MM.1S (cell line): ENCODE results near the gene SLC25A26.

ENCODE experiments used
- DNase-seq: peaks from one replicate; pipeline ENCODE4 v3.0.0-alpha.2; 2015
- H2AFZ ChIP-seq: fragments of 300-600 bp; sonication (generic); 2 replicates; pipeline ENCODE4 v1.6.0; 2016; ENCODE audit warnings: antibody characterized with exemption, low read length
- H3F3A ChIP-seq: fragments of 300-600 bp; sonication (generic); 2 replicates; pipeline ENCODE4 v1.6.1; 2016; ENCODE audit warnings: mild to moderate bottlenecking, antibody characterized with exemption, low read length, moderate library complexity, mixed read lengths; ENCODE audit not compliant: insufficient read depth
- H3K27ac ChIP-seq: fragments of 300-600 bp; sonication (generic); 2 replicates; pipeline ENCODE4 v1.5.1; 2016; ENCODE audit warnings: mild to moderate bottlenecking, low read length
- H3K27me3 ChIP-seq: fragments of 300-600 bp; sonication (generic); replicated peaks from 2 replicates; pipeline ENCODE4 v1.6.0; 2016; ENCODE audit warnings: low read length; ENCODE audit not compliant: insufficient read depth
- H3K36me3 ChIP-seq: fragments of 300-600 bp; sonication (generic); replicated peaks from 2 replicates; pipeline ENCODE4 v1.6.1; 2016; ENCODE audit warnings: mild to moderate bottlenecking, low read length, mixed read lengths; ENCODE audit not compliant: insufficient read depth
- H3K4me1 ChIP-seq: fragments of 300-600 bp; sonication (generic); 2 replicates; pipeline ENCODE4 v1.6.1; 2016; ENCODE audit warnings: low read length, mixed read lengths
- H3K4me2 ChIP-seq: fragments of 300-600 bp; sonication (generic); 2 replicates; pipeline ENCODE4 v1.6.0; 2016; ENCODE audit warnings: low read depth, low read length
- H3K4me3 ChIP-seq: fragments of 300-600 bp; sonication (generic); 2 replicates; pipeline ENCODE4 v1.5.1; 2016; ENCODE audit warnings: low read length, mixed read lengths
- H3K79me2 ChIP-seq: fragments of 300-600 bp; sonication (generic); 2 replicates; pipeline ENCODE4 v1.6.1; 2016; ENCODE audit warnings: mixed run types, low read length, mixed read lengths
- H3K9ac ChIP-seq: fragments of 300-600 bp; sonication (generic); 2 replicates; pipeline ENCODE4 v1.6.1; 2016; ENCODE audit warnings: low read length, mixed read lengths
- H3K9me2 ChIP-seq: fragments of 300-600 bp; sonication (generic); replicated peaks from 2 replicates; pipeline ENCODE4 v1.6.1; 2016; ENCODE audit warnings: mild to moderate bottlenecking, low read length, mixed read lengths; ENCODE audit not compliant: insufficient read depth
- H3K9me3 ChIP-seq: fragments of 300-600 bp; sonication (generic); replicated peaks from 2 replicates; pipeline ENCODE4 v1.6.1; 2016; ENCODE audit warnings: mild to moderate bottlenecking, low read length, mixed read lengths; ENCODE audit not compliant: insufficient read depth
- H4K20me1 ChIP-seq: fragments of 300-600 bp; sonication (generic); 2 replicates; pipeline ENCODE4 v1.6.1; 2016; ENCODE audit warnings: mild to moderate bottlenecking, low read length, moderate library complexity, mixed read lengths; ENCODE audit not compliant: insufficient read depth
- EZH2 ChIP-seq: fragments of 300-600 bp; sonication (generic); optimal IDR thresholded peaks from 2 replicates; pipeline ENCODE3; 2017; ENCODE audit warnings: low read depth, mild to moderate bottlenecking, antibody characterized with exemption, low read length, mixed read lengths
- EZH2phosphoT487 ChIP-seq: fragments of 300-600 bp; sonication (generic); IDR thresholded peaks from 2 replicates; pipeline ENCODE4 v1.6.1; 2018; ENCODE audit warnings: antibody characterized with exemption, low read length
- TF ChIP-seq, protein P1 (sequence below): fragments of 300-600 bp; sonication (generic); IDR thresholded peaks from 2 replicates; pipeline ENCODE4 v1.5.1; 2016; ENCODE audit warnings: antibody characterized with exemption, low read length, mixed read lengths

Gene SLC25A26

DNA sequence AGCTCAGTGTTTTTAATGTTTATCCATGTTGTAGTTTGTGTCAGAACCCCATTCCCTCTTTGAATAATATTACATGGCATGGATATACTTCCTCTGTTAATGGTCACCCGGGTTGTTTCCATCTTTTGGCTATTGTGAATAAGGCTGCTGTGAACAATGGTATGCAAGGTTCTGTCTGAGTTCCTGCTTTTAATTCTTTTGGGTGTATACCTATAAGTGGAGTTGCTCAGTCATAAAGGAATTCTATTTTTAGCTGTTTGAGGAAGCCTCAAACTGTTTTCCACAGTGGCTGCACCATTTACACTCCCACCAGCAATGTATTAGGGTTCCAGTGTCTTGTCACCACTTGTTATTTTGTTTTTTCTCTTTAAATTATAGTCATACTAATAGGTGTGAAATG, 99.6 kb downstream of the SLC25A26 start:
- Histone ChIP-seq H3K27ac (no peak overlapping the region), H3K9me2 (no peaks in the 10 kb centered on the region), H3K4me1 (no peaks in the 10 kb centered on the region), H3K79me2 (no peaks in the 10 kb centered on the region), H2AFZ (no peak overlapping the region), H3K9me3 (no peaks in the 10 kb centered on the region), H3K36me3 (no peaks in the 10 kb centered on the region), H3K9ac (no peak overlapping the region), H3K4me2 (no peak overlapping the region), H3K27me3 (no peaks in the 10 kb centered on the region), H3F3A (no peaks in the 10 kb centered on the region), H3K4me3 (no peak overlapping the region), H4K20me1 (no peaks in the 10 kb centered on the region)
- TF ChIP-seq, protein P1, sequence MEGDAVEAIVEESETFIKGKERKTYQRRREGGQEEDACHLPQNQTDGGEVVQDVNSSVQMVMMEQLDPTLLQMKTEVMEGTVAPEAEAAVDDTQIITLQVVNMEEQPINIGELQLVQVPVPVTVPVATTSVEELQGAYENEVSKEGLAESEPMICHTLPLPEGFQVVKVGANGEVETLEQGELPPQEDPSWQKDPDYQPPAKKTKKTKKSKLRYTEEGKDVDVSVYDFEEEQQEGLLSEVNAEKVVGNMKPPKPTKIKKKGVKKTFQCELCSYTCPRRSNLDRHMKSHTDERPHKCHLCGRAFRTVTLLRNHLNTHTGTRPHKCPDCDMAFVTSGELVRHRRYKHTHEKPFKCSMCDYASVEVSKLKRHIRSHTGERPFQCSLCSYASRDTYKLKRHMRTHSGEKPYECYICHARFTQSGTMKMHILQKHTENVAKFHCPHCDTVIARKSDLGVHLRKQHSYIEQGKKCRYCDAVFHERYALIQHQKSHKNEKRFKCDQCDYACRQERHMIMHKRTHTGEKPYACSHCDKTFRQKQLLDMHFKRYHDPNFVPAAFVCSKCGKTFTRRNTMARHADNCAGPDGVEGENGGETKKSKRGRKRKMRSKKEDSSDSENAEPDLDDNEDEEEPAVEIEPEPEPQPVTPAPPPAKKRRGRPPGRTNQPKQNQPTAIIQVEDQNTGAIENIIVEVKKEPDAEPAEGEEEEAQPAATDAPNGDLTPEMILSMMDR: no peak
- TF ChIP-seq EZH2 (no peak), EZH2phosphoT487 (no peak)
- DNase-seq: no peak

DNA sequence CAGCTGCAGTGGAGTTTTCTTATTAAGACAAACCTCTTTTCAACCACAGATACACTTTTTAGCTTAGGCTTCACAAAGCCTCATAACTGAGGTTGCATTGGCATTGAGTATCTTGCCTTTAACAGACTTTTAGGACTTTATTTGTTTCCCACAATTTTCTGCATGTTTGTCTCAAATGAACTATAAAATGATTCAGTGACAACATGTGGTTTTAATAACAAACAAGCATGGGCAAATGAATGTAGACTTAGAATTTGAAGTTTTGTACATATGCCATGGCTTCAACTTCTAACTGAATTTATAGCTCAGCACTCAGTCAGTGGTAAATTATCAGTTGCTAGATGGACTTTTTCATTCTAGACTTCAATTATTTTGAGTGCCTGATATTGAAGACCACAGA, 101.6 kb downstream of the SLC25A26 start:
- Histone ChIP-seq H3K4me3 (no peak overlapping the region), H3K9me3 (no peaks in the 10 kb centered on the region), H3K9ac (no peak overlapping the region), H3K9me2 (no peaks in the 10 kb centered on the region), H3K27me3 (no peaks in the 10 kb centered on the region), H3K27ac (no peak overlapping the region), H4K20me1 (no peaks in the 10 kb centered on the region), H3K36me3 (no peaks in the 10 kb centered on the region), H3K4me1 (no peaks in the 10 kb centered on the region), H3K79me2 (no peaks in the 10 kb centered on the region), H3K4me2 (no peak overlapping the region), H2AFZ (no peak overlapping the region), H3F3A (no peaks in the 10 kb centered on the region)
- TF ChIP-seq, protein P1: no peak
- TF ChIP-seq EZH2phosphoT487 (no peak), EZH2 (no peak)
- DNase-seq: no peak

DNA sequence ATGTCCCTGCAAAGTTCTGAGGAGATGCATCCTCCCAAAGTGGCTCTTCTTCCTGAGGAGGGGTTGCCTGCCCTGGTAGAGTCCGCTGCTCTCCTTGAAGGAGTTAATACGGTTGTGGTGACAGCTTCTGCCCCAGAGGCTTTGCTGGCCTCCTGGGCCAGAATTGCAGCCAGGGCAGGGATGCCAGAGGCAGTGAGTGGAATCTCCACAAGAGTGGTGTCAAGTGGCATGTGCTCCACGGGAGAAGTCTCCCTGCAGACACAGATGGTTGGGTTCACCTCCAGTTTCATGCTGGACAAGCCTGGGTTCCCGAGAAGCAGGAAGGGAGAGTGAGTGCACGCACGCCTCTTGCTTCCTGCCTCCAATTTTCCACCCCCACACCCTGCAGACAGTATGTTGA, 105.5 kb downstream of the SLC25A26 start:
- Histone ChIP-seq H3K79me2 (no peaks in the 10 kb centered on the region), H3K36me3 (no peaks in the 10 kb centered on the region), H3K9me2 (no peaks in the 10 kb centered on the region), H3K9me3 (no peaks in the 10 kb centered on the region), H3K4me3 (no peak overlapping the region), H4K20me1 (no peaks in the 10 kb centered on the region), H3K9ac (no peak overlapping the region), H3K4me1 (no peaks in the 10 kb centered on the region), H3K27ac (no peak overlapping the region), H3F3A (no peaks in the 10 kb centered on the region), H3K27me3 (no peaks in the 10 kb centered on the region), H2AFZ (no peak overlapping the region), H3K4me2 (no peak overlapping the region)
- TF ChIP-seq, protein P1: no peak
- no peak for TF ChIP-seq EZH2
- no peak for TF ChIP-seq EZH2phosphoT487
- no peak for DNase-seq
